Left lung (tissue), 10 donors: ENCODE data around the gene DCST2. TPM values are rescaled to one million over a fixed set of nuclear protein-coding genes. Genes with fewer than 3 reads are reported as not detected.

Experiments
- ATAC-seq: fragments of 200-7000 bp; cut with Tn5 transposase; one replicate; pipeline ENCODE4 v1.9.1; 2020; ENCODE audit warnings: moderate library complexity
- DNase-seq, 4 donors: peaks; one replicate each; pipeline ENCODE4 v3.0.0-alpha.2; 2013 to 2020
- H3K27ac ChIP-seq, 2 donors: fragments of 200-600 bp; sonication (generic) in 1 of 2; one replicate each; pipeline versions ENCODE4 v1.5.0 to v1.8.0; 2020 to 2021
- H3K27me3 ChIP-seq, 2 donors: fragments of 200-600 bp; sonication (generic) in 1 of 2; one replicate each; pipeline versions ENCODE4 v1.5.0 to v1.8.0; 2020 to 2021
- H3K36me3 ChIP-seq, 2 donors: fragments of 200-600 bp; sonication (generic) in 1 of 2; one replicate each; pipeline versions ENCODE4 v1.5.0 to v1.8.0; 2020 to 2021
- H3K4me1 ChIP-seq, 2 donors: fragments of 200-600 bp; one replicate each; pipeline ENCODE4 v1.8.0; 2021
- H3K4me3 ChIP-seq, 2 donors: fragments of 200-600 bp; sonication (generic) in 1 of 2; one replicate each; pipeline versions ENCODE4 v1.5.0 to v1.8.0; 2020 to 2021; ENCODE audit warnings: mild to moderate bottlenecking in 1 of 2
- H3K9me3 ChIP-seq, 2 donors: fragments of 200-600 bp; sonication (generic) in 1 of 2; one replicate each; pipeline versions ENCODE4 v1.5.0 to v1.8.0; 2020 to 2021
- intact Hi-C, 2 donors: fragments of 100-400 bp; cut with DNase I; formaldehyde crosslinking; loops; one replicate each; pipeline versions ENCODE4 v1.11.2 to v1.14.2; 2022
- polyA plus RNA-seq, 6 donors: library from polyadenylated mRNA; unstranded; fragments of 120-200 nt; gene quantifications; one replicate each; pipeline ENCODE4 v1.2.1, GENCODE V29; 2013; ENCODE audit not compliant: insufficient read length in 6 of 6
- total RNA-seq, 2 donors: library from RNA; stranded (reverse); fragmentation: NEBNext Ultra II Directional; extraction: Animal tissue kit (Norgen Biotek cat#: 25700); gene quantifications; one replicate each; pipeline ENCODE4 v1.2.1, GENCODE V29; 2021
- TF ChIP-seq, protein P1 (sequence below), 2 donors: fragments of 200-600 bp; sonication (generic) in 1 of 2; IDR thresholded peaks; one replicate each; pipeline versions ENCODE4 v1.5.0 to v1.8.0; 2021; ENCODE audit warnings: antibody characterized with exemption in 2 of 2
- donor health status: DM: no; HTN: yes; CAD: no.
- donor health status: DM: no; HTN: no; CAD: no.

The DCST2 gene
- total and polyA plus RNA-seq, 8 donors = 0.60 to 2.5 (median 2.0) TPM

DNA sequence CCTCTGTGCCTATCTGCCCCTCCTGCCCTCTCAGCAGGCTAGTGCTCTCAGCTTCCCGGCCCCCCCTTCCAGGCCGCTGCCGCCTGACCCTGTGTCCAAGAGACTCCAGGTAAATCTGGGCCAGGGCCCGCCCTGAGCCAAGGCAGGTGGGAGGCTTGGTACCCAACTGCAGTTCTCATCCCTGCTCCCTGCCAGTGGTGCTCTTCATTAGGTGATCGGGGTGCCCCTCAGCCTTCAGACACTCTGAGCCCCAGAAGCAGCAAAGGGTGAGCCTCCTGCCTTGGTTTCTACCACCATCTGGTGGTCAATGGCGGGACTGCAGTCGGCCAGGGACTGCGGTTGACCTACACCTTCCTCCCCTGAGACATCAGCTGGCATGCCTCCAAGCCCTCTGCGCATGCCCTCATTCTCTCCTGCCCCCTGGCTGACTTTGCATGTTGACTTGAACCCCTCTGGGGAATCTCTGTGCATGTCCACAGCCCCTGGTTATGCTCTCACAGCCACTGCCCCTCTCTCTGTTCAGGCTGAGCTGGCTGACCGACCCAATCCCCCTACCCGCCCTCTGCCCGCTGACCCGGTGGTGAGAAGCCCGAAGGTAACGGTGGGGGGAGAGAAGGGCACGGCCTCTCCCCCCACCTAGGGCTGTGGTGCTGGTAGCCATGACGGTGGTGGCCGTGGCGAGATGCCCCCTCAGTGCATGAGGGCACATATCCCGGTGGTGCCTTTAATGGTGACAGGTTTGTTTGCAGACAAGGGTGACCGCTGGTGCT is 28.0 kb upstream of the DCST2 start:
- Histone ChIP-seq H3K9me3 (no peaks in the 10 kb centered on the region), H3K4me1 (peaks cover 12 to 43% of the 10 kb centered on the region in 2 donors), H3K27me3 (no peaks in the 10 kb centered on the region), H3K4me3 (no peak overlapping the region), H3K27ac (no peak overlapping the region), H3K36me3 (peaks cover 0 to 58% of the 10 kb centered on the region in 2 donors)
- DNase-seq (peak; percentile 59 to 93 (median 84)), ATAC-seq (peak; percentile 62)
- TF ChIP-seq, protein P1, sequence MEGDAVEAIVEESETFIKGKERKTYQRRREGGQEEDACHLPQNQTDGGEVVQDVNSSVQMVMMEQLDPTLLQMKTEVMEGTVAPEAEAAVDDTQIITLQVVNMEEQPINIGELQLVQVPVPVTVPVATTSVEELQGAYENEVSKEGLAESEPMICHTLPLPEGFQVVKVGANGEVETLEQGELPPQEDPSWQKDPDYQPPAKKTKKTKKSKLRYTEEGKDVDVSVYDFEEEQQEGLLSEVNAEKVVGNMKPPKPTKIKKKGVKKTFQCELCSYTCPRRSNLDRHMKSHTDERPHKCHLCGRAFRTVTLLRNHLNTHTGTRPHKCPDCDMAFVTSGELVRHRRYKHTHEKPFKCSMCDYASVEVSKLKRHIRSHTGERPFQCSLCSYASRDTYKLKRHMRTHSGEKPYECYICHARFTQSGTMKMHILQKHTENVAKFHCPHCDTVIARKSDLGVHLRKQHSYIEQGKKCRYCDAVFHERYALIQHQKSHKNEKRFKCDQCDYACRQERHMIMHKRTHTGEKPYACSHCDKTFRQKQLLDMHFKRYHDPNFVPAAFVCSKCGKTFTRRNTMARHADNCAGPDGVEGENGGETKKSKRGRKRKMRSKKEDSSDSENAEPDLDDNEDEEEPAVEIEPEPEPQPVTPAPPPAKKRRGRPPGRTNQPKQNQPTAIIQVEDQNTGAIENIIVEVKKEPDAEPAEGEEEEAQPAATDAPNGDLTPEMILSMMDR (IDR thresholded peaks at IDR 0.05) = peak; percentile 99 to 100
- intact Hi-C loops = loop anchor here in 1 of 2 donors (10.0 kb wide), 1 partner anchor 107 kb away; the partner anchor contains the start of gene PBXIP1

DNA sequence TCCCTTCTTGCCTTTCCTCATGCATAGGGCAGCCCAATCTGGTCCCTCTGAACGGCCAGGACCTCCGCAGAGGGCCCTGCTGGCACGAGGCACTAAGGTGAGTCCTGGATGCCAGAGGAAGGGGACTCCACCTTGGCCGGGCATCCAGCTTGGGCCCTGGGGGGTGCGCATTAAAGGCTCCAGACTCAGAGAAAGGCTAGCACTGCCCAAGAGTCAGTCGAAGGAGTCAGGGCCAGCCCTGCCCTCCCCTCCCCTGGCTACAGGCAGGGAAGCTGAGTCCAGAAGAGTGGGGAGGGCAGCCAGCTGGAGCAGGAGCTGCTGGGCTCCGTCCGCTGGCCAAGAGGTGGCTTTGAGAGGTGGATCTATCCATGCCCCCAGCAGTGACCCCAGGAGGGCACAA is 27.2 kb upstream of the DCST2 start:
- peaks cover 0 to 66% of the 10 kb centered on the region in 2 donors for H3K36me3 ChIP-seq
- TF ChIP-seq, protein P1 (IDR thresholded peaks at IDR 0.05) = no peak
- H3K27ac ChIP-seq = no peak overlapping the region
- no peak overlapping the region for H3K4me3 ChIP-seq
- no peak for DNase-seq
- intact Hi-C loops = loop anchor here in 1 of 2 donors (10.0 kb wide), 1 partner anchor 106 kb away; the partner anchor contains the start of gene PBXIP1
- peaks cover 12 to 43% of the 10 kb centered on the region in 2 donors for H3K4me1 ChIP-seq
- H3K27me3 ChIP-seq = no peaks in the 10 kb centered on the region
- no peaks in the 10 kb centered on the region for H3K9me3 ChIP-seq
- no peak for ATAC-seq

DNA sequence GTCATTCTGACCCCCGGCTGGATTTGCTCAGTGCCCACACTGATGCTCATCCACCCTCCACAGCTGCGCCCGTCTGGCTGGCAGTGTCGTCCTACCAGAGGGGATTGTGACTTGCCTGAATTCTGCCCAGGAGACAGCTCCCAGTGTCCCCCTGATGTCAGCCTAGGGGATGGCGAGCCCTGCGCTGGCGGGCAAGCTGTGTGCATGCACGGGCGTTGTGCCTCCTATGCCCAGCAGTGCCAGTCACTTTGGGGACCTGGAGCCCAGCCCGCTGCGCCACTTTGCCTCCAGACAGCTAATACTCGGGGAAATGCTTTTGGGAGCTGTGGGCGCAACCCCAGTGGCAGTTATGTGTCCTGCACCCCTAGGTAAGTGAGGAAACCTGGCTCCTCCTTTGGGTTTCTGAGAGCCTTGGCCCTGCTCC is 24.2 kb upstream of the DCST2 start:
- Histone ChIP-seq H3K27ac (no peak overlapping the region), H3K4me3 (no peak overlapping the region), H3K4me1 (peaks cover 6 to 33% of the 10 kb centered on the region in 2 donors), H3K9me3 (no peaks in the 10 kb centered on the region), H3K27me3 (no peaks in the 10 kb centered on the region), H3K36me3 (peaks cover 0 to 88% of the 10 kb centered on the region in 2 donors)
- ATAC-seq (no peak), DNase-seq (peak in 1 of 4 donors; percentile 53)
- TF ChIP-seq, protein P1 (IDR thresholded peaks at IDR 0.05) = no peak
- intact Hi-C loops = no loop called here

DNA sequence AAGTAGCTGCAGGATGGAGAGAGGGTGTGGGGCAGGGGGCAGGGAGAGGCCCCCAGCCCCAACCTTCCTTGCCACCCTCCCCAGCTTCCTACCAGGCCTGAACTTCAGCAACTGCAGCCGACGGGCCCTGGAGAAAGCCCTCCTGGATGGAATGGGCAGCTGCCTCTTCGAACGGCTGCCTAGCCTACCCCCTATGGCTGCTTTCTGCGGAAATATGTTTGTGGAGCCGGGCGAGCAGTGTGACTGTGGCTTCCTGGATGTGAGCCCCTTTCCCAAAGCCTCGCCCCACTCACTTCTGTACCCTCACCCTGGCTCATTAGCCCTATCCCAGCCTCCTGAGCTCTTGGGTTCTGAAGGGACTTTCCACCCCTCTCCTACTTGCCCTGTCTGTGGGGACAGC is 23.5 kb upstream of the DCST2 start:
- ATAC-seq (no peak), DNase-seq (no peak)
- Histone ChIP-seq H3K27me3 (no peaks in the 10 kb centered on the region), H3K27ac (no peak overlapping the region), H3K9me3 (no peaks in the 10 kb centered on the region), H3K4me3 (no peak overlapping the region), H3K4me1 (peaks cover 0 to 33% of the 10 kb centered on the region in 2 donors), H3K36me3 (peaks cover 0 to 85% of the 10 kb centered on the region in 2 donors)
- TF ChIP-seq, protein P1 (IDR thresholded peaks at IDR 0.05) = no peak
- intact Hi-C loops = no loop called here

DNA sequence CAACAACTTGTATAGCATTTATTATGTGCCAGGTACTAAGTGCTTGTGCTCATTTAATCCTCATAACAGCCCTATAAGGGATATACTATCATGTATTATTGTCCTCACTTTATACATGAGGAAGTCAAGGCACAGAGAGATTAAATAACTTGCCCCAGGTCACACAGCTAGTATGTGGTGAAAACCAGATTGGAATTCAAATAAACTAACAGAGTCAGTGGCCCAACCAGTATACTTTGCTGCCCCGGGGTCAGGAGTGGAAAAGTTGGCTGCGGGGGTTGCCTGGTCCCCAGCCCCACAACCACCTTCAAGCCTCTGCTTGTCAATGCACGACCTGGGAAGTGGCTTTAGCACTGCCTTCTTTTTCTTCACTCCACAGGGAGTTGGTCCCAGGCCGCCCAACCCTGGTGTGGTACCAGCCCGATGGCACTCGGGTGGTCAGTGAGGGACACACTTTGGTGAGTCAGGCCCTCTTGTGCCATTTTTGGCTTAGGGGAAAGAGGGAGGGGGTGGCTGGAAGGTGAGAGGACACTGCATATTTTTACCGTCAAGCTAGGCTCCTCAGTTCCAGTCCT is 20.0 kb upstream of the DCST2 start:
- Histone ChIP-seq H3K4me1 (peaks cover 15 to 42% of the 10 kb centered on the region in 2 donors), H3K9me3 (no peaks in the 10 kb centered on the region), H3K4me3 (peak overlapping the region in 1 of 2 donors; percentile 95), H3K36me3 (peaks cover 0 to 51% of the 10 kb centered on the region in 2 donors), H3K27ac (peak overlapping the region in 1 of 2 donors; percentile 97), H3K27me3 (no peaks in the 10 kb centered on the region)
- TF ChIP-seq, protein P1 (IDR thresholded peaks at IDR 0.05) = no peak
- DNase-seq (no peak), ATAC-seq (no peak)
- intact Hi-C loops = no loop called here
